H9 (cell line): ENCODE measurements around the gene ABCC11. TPM values are rescaled to one million over a fixed set of nuclear protein-coding genes. Genes with fewer than 3 reads are reported as not detected.

ENCODE experiments used
- DNase-seq: peaks from one replicate; pipeline ENCODE4 v3.0.0-alpha.2; 2017
- H2AFZ ChIP-seq: one replicate; pipeline ENCODE4 v1.6.1; 2013; ENCODE audit warnings: mild to moderate bottlenecking, low read length, control low read depth, moderate library complexity
- H2AK5ac ChIP-seq: 2 replicates; pipeline ENCODE4 v1.6.1; 2013; ENCODE audit warnings: low read length, control low read depth, mixed read lengths; ENCODE audit not compliant: insufficient read length
- H2BK120ac ChIP-seq: one replicate; pipeline ENCODE4 v1.6.1; 2013; ENCODE audit warnings: low read depth, mild to moderate bottlenecking, low read length, control low read depth, inconsistent platforms; ENCODE audit not compliant: poor library complexity, severe bottlenecking
- H2BK12ac ChIP-seq: 2 replicates; pipeline ENCODE4 v1.6.1; 2013; ENCODE audit warnings: low read length, control low read depth, mixed read lengths, low read depth; ENCODE audit not compliant: insufficient read length
- H2BK15ac ChIP-seq: 2 replicates; pipeline ENCODE4 v1.6.1; 2013; ENCODE audit warnings: low read depth, low read length, control low read depth
- H2BK20ac ChIP-seq: one replicate; pipeline ENCODE4 v1.6.1; 2013; ENCODE audit warnings: low read depth, mild to moderate bottlenecking, low read length, control low read depth, inconsistent platforms; ENCODE audit not compliant: poor library complexity, severe bottlenecking
- H2BK5ac ChIP-seq: 2 replicates; pipeline ENCODE4 v1.6.1; 2013; ENCODE audit warnings: low read length, control low read depth, mixed read lengths; ENCODE audit not compliant: insufficient read length
- H3K14ac ChIP-seq: 2 replicates; pipeline ENCODE4 v1.6.1; 2013; ENCODE audit warnings: low read length, control low read depth; ENCODE audit not compliant: insufficient read depth
- H3K18ac ChIP-seq: 2 replicates; pipeline ENCODE4 v1.6.1; 2013; ENCODE audit warnings: low read depth, mild to moderate bottlenecking, mixed read lengths, low read length, control low read depth; ENCODE audit not compliant: insufficient read length
- H3K23ac ChIP-seq: 2 replicates; pipeline ENCODE4 v1.6.1; 2013; ENCODE audit warnings: low read length, control low read depth, mixed read lengths, low read depth; ENCODE audit not compliant: insufficient read length
- H3K23me2 ChIP-seq: 2 replicates; pipeline ENCODE4 v1.6.1; 2013; ENCODE audit warnings: low read depth, mild to moderate bottlenecking, mixed read lengths, low read length, control low read depth; ENCODE audit not compliant: insufficient read length, poor library complexity, severe bottlenecking
- H3K27ac ChIP-seq: 2 replicates; pipeline ENCODE4 v1.5.1; 2013; ENCODE audit warnings: low read length, control low read depth, mixed read lengths, low read depth; ENCODE audit not compliant: insufficient read length
- H3K27me3 ChIP-seq: 2 replicates; pipeline ENCODE4 v1.6.1; 2013; ENCODE audit warnings: low read length, control low read depth, inconsistent platforms; ENCODE audit not compliant: insufficient read depth
- H3K4ac ChIP-seq: 2 replicates; pipeline ENCODE4 v1.6.1; 2013; ENCODE audit warnings: low read depth, mild to moderate bottlenecking, control low read depth, inconsistent platforms, low read length, moderate library complexity
- H3K4me1 ChIP-seq: 2 replicates; pipeline ENCODE4 v1.6.1; 2013; ENCODE audit warnings: low read length, control low read depth, inconsistent platforms; ENCODE audit not compliant: insufficient read depth
- H3K4me2 ChIP-seq: 2 replicates; pipeline ENCODE4 v1.6.1; 2013; ENCODE audit warnings: low read length, control low read depth, mixed read lengths; ENCODE audit not compliant: insufficient read length, insufficient read depth
- H3K56ac ChIP-seq: 2 replicates; pipeline ENCODE4 v1.6.1; 2013; ENCODE audit warnings: low read depth, mild to moderate bottlenecking, mixed read lengths, low read length, control low read depth; ENCODE audit not compliant: insufficient read length
- H3K79me1 ChIP-seq: 2 replicates; pipeline ENCODE4 v1.6.1; 2013; ENCODE audit warnings: low read depth, mild to moderate bottlenecking, moderate library complexity, low read length, control low read depth, inconsistent platforms; ENCODE audit not compliant: insufficient read depth, poor library complexity, severe bottlenecking
- H3K79me2 ChIP-seq: 2 replicates; pipeline ENCODE4 v1.6.1; 2013; ENCODE audit warnings: low read length, control low read depth, inconsistent platforms; ENCODE audit not compliant: insufficient read depth
- H3K9ac ChIP-seq: 2 replicates; pipeline ENCODE4 v1.6.1; 2013; ENCODE audit warnings: low read length, control low read depth, mixed read lengths; ENCODE audit not compliant: insufficient read length; ENCODE audit errors: extremely low read depth
- H3K9me3 ChIP-seq: one replicate; pipeline ENCODE4 v1.6.1; 2013; ENCODE audit warnings: low read depth, low read length, inconsistent platforms; ENCODE audit not compliant: control insufficient read depth
- H3T11ph ChIP-seq: one replicate; pipeline ENCODE4 v1.6.1; 2013; ENCODE audit warnings: mild to moderate bottlenecking, low read length, control low read depth, inconsistent platforms
- H4K20me1 ChIP-seq: one replicate; pipeline ENCODE4 v1.6.1; 2013; ENCODE audit not compliant: control insufficient read depth, insufficient read length, insufficient read depth
- H4K5ac ChIP-seq: 2 replicates; pipeline ENCODE4 v1.6.1; 2013; ENCODE audit warnings: low read depth, mild to moderate bottlenecking, mixed read lengths, low read length, control low read depth; ENCODE audit not compliant: insufficient read length
- H4K8ac ChIP-seq: replicated peaks from 2 replicates; pipeline ENCODE4 v1.6.1; 2013; ENCODE audit warnings: low read length, control low read depth, mixed read lengths, low read depth; ENCODE audit not compliant: insufficient read length
- H4K91ac ChIP-seq: 2 replicates; pipeline ENCODE4 v1.6.1; 2013; ENCODE audit warnings: low read depth, mild to moderate bottlenecking, moderate library complexity, mixed read lengths, low read length, control low read depth; ENCODE audit not compliant: insufficient read length
- H3K27ac Mint-ChIP-seq, 3 experiments: 2 replicates in 2 of 3; 3 replicates in 1 of 3; pipeline ENCODE4 v1.8.0; 2020 to 2021; ENCODE audit warnings: mixed read lengths in 3 of 3, mild to moderate bottlenecking in 1 of 3, moderate library complexity in 1 of 3
- H3K27me3 Mint-ChIP-seq: 2 replicates; pipeline ENCODE4 v1.8.0; 2021; ENCODE audit warnings: low read depth, mild to moderate bottlenecking, moderate library complexity, mixed read lengths
- H3K36me3 Mint-ChIP-seq, 3 experiments: 2 replicates in 2 of 3; 3 replicates in 1 of 3; pipeline ENCODE4 v1.8.0; 2020 to 2021; ENCODE audit warnings: low read depth in 3 of 3, mixed read lengths in 3 of 3; ENCODE audit not compliant: insufficient read depth in 1 of 3
- H3K4me1 Mint-ChIP-seq, 2 experiments: 2 replicates each; pipeline ENCODE4 v1.8.0; 2020; ENCODE audit warnings: mixed read lengths in 2 of 2
- H3K4me3 Mint-ChIP-seq, 2 experiments: 2 replicates in 1 of 2; 3 replicates in 1 of 2; pipeline ENCODE4 v1.8.0; 2020 to 2021; ENCODE audit warnings: mild to moderate bottlenecking in 2 of 2, mixed read lengths in 2 of 2, moderate library complexity in 1 of 2
- H3K9me3 Mint-ChIP-seq, 2 experiments: 2 replicates in 1 of 2; 3 replicates in 1 of 2; pipeline ENCODE4 v1.8.0; 2020; ENCODE audit warnings: mild to moderate bottlenecking in 2 of 2, mixed read lengths in 2 of 2, moderate library complexity in 1 of 2
- WGBS: extraction: QIAGEN DNeasy Blood & Tissue Kit; methylation state at CpG from one replicate; pipeline ENCODE4 v1.1.7; 2013; ENCODE audit warnings: missing lambda C conversion rate, low lambda C conversion rate, mixed read lengths; ENCODE audit not compliant: insufficient read length; ENCODE audit errors: extremely low coverage; 5-methylcytosine and 5-hydroxymethylcytosine counted together
- total RNA-seq: library from RNA; stranded (reverse); gene quantifications from 2 replicates; pipeline ENCODE4 v1.2.1, GENCODE V29; 2021
- TF ChIP-seq, protein P1 (sequence below): fragments of 200-600 bp; sonication (generic); conservative IDR thresholded peaks from 3 replicates; pipeline ENCODE4 v1.8.0; 2021; ENCODE audit warnings: antibody characterized with exemption, mild to moderate bottlenecking

Gene ABCC11
- total RNA-seq, 1 experiment from 2014 or later, result 0.33 TPM

DNA sequence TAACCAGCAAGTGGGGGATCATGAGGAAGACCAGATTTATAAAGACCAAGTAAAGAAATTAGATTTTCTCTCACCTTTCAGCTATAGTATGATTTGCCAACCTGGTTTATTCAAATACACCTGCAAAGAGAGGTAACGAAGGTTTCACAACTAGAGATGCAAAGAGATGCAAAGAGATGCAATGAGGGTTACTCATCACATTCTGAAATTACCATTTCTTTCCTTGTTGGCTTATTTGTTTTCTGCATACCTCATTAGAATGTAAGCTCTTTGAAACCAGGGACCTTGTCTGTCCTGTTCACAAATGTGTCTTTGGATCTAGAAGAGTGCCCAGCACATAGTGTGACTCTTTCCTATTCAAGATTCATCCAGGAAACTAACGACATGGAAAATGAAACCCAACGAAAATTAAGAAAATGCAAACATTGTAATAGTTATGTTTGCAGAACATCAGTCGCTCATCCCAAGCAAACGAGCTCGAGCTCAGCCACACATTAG, 12.2 kb downstream of the ABCC11 start:
- no peak overlapping the region for H2BK120ac ChIP-seq
- H4K8ac ChIP-seq, result no peak overlapping the region
- no peak overlapping the region for H2BK15ac ChIP-seq
- H3K4me2 ChIP-seq, result no peak overlapping the region
- H2BK12ac ChIP-seq, result no peak overlapping the region
- Mint-ChIP-seq H3K9me3 (peaks cover 4% of the 10 kb centered on the region in 2 experiments), H3K27ac (no peak overlapping the region), H3K4me1 (peaks cover 0 to 16% of the 10 kb centered on the region in 2 experiments; a peak in 2 of 4 replicates), H3K36me3 (no peaks in the 10 kb centered on the region), H3K27me3 (no peaks in the 10 kb centered on the region; the same call in 1 of the 2 replicates), H3K4me3 (no peak overlapping the region)
- H3K56ac ChIP-seq, result no peak overlapping the region
- no peaks in the 10 kb centered on the region; the same call in 1 of the 2 replicates for H3K4me1 ChIP-seq
- no peaks in the 10 kb centered on the region for H3K23me2 ChIP-seq
- no peaks in the 10 kb centered on the region for H3K79me1 ChIP-seq
- no peaks in the 10 kb centered on the region for H3K27me3 ChIP-seq
- H2AK5ac ChIP-seq, result no peak overlapping the region
- no peak overlapping the region for H3T11ph ChIP-seq
- H3K79me2 ChIP-seq, result no peaks in the 10 kb centered on the region
- H2BK20ac ChIP-seq, result no peak overlapping the region
- H3K18ac ChIP-seq, result no peak overlapping the region
- H3K27ac ChIP-seq, result no peak overlapping the region
- H3K23ac ChIP-seq, result no peak overlapping the region
- H2BK5ac ChIP-seq, result no peak overlapping the region
- WGBS, result no CpG with 5 or more reads among the region's 6 CpGs
- no peak overlapping the region for H2AFZ ChIP-seq
- no peak overlapping the region for H3K14ac ChIP-seq
- no peak overlapping the region for H4K91ac ChIP-seq
- TF ChIP-seq, protein P1, sequence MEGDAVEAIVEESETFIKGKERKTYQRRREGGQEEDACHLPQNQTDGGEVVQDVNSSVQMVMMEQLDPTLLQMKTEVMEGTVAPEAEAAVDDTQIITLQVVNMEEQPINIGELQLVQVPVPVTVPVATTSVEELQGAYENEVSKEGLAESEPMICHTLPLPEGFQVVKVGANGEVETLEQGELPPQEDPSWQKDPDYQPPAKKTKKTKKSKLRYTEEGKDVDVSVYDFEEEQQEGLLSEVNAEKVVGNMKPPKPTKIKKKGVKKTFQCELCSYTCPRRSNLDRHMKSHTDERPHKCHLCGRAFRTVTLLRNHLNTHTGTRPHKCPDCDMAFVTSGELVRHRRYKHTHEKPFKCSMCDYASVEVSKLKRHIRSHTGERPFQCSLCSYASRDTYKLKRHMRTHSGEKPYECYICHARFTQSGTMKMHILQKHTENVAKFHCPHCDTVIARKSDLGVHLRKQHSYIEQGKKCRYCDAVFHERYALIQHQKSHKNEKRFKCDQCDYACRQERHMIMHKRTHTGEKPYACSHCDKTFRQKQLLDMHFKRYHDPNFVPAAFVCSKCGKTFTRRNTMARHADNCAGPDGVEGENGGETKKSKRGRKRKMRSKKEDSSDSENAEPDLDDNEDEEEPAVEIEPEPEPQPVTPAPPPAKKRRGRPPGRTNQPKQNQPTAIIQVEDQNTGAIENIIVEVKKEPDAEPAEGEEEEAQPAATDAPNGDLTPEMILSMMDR, result no peak
- no peak overlapping the region for H4K5ac ChIP-seq
- H3K9ac ChIP-seq, result no peak overlapping the region
- no peak for DNase-seq
- H3K4ac ChIP-seq, result no peak overlapping the region
- no peaks in the 10 kb centered on the region for H4K20me1 ChIP-seq
- H3K9me3 ChIP-seq, result no peaks in the 10 kb centered on the region
